Measurements from ENCODE around the gene BRD9.
"Not testable (repeated sequence)": the region's sequence is repeated elsewhere in the genome, so short reads cannot be mapped to it uniquely, and the experiment has no call there.

The BRD9 gene

GRCh38 chr5:922436-923280, 30.1 kb upstream of the BRD9 start:
- DNase-seq (ENCODE audit: low spot score) = no peak

DNA sequence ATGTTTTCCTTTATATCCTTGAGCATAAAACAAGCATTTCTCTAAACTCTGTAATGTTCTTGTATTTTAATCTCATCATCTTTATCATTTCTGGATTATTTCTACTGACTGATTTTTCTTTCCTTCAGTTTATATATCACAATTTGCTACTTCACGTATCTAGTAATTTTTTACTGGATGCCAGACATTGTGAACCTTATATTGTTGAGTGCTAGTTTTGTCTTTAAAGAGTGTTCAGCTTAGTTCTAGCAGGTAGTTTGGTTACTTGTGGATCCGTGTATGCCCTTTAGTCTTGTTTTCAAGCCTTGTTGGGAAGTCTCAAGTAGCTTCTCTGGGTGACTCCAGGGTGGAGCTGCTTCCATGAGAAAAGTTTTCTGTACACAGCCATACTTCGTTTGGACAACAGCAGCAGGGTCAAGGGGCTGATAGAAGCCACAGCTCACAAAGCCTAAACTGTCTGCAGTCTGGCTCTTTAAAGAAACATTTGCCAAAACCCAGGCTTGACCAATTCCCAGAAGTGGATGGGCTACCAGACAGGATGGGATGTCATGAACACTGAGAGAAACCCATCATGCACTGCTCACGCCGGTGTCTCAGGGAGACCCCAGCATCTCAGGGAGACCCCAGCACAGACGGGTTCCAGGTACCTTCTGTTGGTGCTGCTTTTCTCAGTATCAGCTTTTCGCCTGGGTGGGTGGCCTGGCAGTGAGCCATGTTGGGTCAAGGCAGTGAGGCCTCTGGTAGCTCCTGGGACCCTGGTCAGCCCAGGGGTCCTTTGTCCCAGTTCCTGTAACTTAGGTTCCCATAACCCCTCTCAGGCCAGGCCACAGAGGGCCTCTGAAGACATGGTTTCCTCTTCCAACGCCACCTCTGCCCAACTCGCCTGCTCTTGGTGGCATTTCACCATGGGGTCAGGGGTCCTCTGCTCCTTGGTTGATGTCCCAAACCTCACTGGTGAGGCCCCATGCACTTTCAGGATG, 29.1 kb upstream of the BRD9 start:
- DNase-seq (ENCODE audit: low spot score) = no peak

- no peak for DNase-seq (ENCODE audit: low spot score)
These were observed 27.7 kb upstream of the BRD9 start for GRCh38 chr5:920321-920720.

- DNase-seq (ENCODE audit: low spot score) = no peak
These were observed 26.9 kb upstream of the BRD9 start for GRCh38 chr5:919356-920000.

DNA sequence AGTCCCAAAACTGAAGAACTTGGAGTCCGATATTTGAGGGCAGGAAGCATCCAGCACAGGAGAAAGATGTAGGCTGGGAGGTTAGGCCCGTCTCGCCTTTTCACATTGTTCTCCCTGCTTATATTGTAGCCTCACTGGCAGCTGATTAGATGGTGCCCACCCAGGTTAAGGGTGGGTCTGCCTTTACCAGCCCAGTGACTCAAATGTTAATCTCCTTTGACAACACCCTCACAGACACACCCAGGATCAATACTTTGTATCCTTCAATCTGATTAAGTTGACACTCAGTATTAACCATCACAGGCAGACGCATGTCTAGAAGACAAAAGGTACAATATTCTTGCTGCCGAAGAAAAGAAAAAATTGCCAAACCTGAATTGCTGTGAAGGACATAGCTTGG, 26.1 kb upstream of the BRD9 start:
- DNase-seq (ENCODE audit: low spot score) = not testable (repeated sequence)

- no peak for DNase-seq (ENCODE audit: low spot score)
These were observed 24.1 kb upstream of the BRD9 start for GRCh38 chr5:916441-917293.

DNA sequence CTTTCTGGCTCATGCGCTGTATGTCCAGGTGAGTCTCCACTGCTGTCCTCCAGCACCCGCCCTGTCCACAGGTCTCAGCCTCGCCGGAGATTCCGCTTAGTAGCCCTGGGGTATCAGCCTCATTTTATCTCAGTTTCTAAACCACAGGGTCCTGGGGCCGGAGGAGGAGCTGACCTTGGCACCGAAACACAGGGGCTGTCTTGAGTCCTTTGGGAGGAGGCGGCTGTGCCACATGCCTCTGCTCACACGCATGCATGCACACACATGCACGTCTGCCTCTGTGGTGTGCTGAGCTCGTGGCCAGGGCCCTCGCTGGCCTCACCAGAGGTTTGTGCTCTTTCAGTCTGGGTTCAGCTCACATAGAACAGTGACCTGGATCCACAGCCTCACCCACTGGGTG, 23.3 kb upstream of the BRD9 start:
- no peak for DNase-seq (ENCODE audit: low spot score)

- not testable (repeated sequence) for DNase-seq (ENCODE audit: low spot score)
These were observed 22.7 kb upstream of the BRD9 start for GRCh38 chr5:915346-915745.

DNA sequence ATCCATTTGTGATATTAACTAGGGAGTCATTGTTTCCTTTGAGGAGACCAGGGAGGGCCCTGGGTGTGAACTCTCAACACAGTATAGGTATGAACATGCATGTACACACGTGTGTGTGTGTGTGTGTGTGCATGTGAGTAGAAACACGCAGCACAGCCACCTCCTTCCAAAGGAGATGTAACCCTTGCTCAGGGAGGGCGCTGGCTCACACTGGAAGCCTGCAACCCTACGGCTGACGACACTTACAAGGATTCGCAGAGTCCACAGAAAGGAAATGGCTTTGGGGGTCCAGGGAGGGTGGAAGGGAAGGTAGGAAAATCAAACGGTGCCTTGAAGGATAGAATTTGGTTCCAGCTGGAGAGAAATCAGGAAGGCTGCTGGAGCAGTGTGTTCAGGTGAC, 22.0 kb upstream of the BRD9 start:
- DNase-seq (ENCODE audit: low spot score) = no peak

DNA sequence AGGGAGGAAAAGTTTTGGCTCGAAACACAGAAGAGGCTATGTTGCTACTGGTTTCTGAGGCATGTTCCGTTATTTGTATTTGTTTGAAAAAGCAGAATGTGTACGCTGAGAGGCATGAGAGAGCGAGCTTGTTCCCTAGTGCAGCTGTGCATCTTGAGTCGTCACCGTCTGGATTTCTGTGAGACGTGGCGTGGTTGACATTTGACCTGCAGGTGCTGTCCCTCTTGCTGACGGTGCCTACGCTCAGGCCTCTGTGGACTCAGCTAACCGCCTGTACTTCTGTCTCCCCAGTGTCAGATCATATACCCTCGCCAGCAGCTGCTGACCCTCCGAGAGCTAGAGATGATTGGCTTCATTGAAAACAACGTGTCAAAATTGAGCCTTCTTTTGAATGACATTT, 21.6 kb upstream of the BRD9 start:
- DNase-seq (ENCODE audit: low spot score) = no peak

DNA sequence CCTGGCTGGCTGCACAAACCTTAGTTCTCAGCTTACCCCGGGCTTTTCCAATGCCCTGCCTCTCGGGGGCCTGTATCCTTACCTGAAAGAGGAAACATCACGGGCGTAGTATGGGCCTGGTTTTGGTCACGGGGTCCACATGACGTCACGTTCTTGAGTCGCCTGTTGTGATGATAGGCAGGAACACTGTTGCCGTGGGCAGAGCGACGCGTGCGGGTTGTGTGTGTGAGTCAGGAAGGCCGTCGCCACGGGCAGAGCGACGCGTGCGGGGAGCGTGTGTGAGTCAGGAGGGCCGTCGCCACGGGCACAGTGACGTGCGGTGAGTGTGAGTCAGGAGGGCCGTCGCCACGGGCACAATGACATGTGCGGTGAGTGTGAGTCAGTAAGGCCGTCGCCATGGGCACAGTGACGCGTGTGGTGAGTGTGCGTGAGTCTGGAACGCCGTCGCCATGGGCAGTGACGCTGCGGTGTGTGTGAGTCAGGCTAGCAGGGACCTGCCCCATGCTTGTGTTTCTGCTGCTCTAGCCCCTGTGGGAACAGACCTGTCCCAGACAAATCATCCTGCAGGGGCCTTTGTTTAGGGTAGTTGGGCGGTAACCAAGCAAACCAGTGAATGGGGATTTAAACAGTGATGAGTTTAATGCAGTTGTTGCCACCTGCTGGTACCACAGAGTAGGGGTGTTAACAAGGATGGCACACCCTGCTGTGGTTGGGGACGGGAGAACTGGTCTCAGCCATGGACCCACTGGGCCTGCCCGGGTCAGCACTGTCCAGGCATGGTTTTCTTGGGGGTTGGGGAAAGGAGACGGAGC, 19.9 kb upstream of the BRD9 start:
- peak; percentile 82 for DNase-seq (ENCODE audit: low spot score)

GRCh38 chr5:911601-912000, 19.0 kb upstream of the BRD9 start:
- DNase-seq (ENCODE audit: low spot score) = no peak

DNA sequence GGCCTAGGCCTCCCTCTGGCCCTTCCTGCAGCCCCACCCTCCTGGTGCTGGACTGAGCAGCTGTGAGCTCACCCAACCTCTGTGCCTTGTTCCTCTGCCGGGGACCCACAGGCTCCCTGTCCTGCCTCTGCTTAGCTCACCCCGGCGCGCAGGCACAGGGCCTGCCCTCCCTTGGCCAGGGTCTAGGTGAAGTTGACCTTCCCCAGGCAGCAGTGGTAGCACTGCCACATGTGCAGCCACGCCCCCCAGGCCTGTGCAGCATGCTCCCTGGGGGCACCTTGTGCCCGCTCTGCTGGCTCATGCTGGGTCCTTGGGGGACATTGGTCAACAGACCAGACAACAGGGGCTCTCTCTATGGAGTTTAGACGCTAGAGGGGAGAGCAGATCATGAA, 18.2 kb upstream of the BRD9 start:
- no peak for DNase-seq (ENCODE audit: low spot score)

- DNase-seq (ENCODE audit: low spot score) = no peak
These were observed 17.6 kb upstream of the BRD9 start for GRCh38 chr5:909994-910768.

DNA sequence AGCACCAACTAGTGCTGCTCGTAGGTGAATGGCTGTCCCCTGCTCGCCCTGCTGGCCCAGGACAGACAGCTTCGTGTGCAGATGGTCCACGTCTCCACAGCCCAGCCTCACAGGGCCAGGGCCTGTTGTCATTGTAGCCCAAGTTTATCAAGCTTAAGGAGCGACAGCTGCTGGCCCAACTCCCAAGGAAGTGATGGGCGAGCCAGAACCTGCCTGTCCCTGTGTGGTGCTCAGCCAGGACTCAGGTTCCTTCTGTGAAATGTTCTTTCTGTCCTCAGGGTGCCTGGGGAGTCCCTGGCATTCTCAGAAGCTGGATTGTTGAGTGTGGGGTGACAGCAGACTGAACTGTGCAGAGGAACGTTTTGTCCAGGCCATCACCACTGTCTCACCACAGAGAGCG, 16.5 kb upstream of the BRD9 start:
- DNase-seq (ENCODE audit: low spot score) = no peak

- DNase-seq (ENCODE audit: low spot score) = no peak
These were observed 15.6 kb upstream of the BRD9 start for GRCh38 chr5:908172-908571.

- no peak for DNase-seq (ENCODE audit: low spot score)
These were observed 14.8 kb upstream of the BRD9 start for GRCh38 chr5:907366-907910.

DNA sequence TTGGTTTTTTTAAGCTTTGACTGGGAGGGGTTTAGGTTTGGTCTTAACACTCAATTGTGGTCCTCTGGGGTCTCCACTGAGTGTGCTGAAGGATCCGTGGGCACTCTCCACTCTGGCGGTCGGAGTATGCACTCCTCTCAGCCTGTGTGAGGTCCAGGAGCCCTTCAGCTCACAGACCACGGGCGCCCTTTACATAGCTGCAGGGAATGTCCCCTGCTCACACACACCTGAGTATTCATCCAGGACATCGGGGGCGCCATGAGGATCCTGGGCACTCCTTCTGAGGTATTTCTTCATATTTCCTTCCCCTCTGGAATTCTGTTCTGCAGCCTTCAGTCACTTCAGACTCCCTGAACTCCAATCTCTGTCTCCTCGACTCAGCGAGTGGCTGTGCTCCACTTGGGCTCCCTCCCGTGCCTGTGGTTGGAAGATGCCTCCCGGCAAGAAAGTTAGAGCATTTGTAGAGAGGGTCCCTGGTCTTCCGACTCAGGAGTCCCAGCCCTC, 12.6 kb upstream of the BRD9 start:
- DNase-seq (ENCODE audit: low spot score) = no peak

- DNase-seq (ENCODE audit: low spot score) = no peak
These were observed 11.1 kb upstream of the BRD9 start for GRCh38 chr5:903756-904096.
